GM12878 (cell line): ENCODE measurements around the gene ASF1B.
"Not testable (repeated sequence)": the region's sequence is repeated elsewhere in the genome, so short reads cannot be mapped to it uniquely, and the experiment has no call there.

Experiments
- CREB1 ChIP-seq: IDR thresholded peaks from 2 replicates; pipeline ENCODE4 v1.6.1; 2012; ENCODE audit warnings: low read depth, mild to moderate bottlenecking, inconsistent platforms
- CTCF ChIP-seq, 3 experiments: IDR thresholded peaks in 2 of 3; conservative IDR thresholded peaks in 1 of 3; 2 replicates each; pipeline ENCODE4 v1.5.1; 2011; ENCODE audit warnings: low read depth in 3 of 3, low read length in 3 of 3, mild to moderate bottlenecking in 3 of 3, control low read depth in 2 of 3, moderate library complexity in 2 of 3, inconsistent platforms in 1 of 3, mixed read lengths in 1 of 3; ENCODE audit not compliant: control insufficient read depth in 2 of 3, insufficient read depth in 1 of 3; ENCODE audit errors: extremely low read depth in 1 of 3
- EP300 ChIP-seq, 2 experiments: fragments of 150-350 bp in 1 of 2; IDR thresholded peaks; 2 replicates each; pipeline ENCODE4 v1.6.1; 2011 to 2012; ENCODE audit warnings: low read depth in 2 of 2, low read length in 2 of 2, borderline replicate concordance in 1 of 2, improper control_type of control experiment in 1 of 2, inconsistent platforms in 1 of 2; ENCODE audit not compliant: control insufficient read depth in 1 of 2
- MXI1 ChIP-seq: fragments of 150-350 bp; IDR thresholded peaks from 2 replicates; pipeline ENCODE4 v1.6.1; 2011; ENCODE audit warnings: low read depth, mild to moderate bottlenecking, inconsistent platforms, low read length, improper control_type of control experiment
- NFXL1 ChIP-seq: fragments of 450-650 bp; IDR thresholded peaks from 2 replicates; pipeline ENCODE4 v1.6.1; 2017; ENCODE audit warnings: antibody characterized with exemption, mild to moderate bottlenecking, borderline replicate concordance
- POLR2A ChIP-seq: IDR thresholded peaks from 2 replicates; pipeline ENCODE4 v1.6.1; 2011; ENCODE audit warnings: low read depth, mild to moderate bottlenecking, low read length
- RAD21 ChIP-seq: IDR thresholded peaks from 2 replicates; pipeline ENCODE4 v1.6.1; 2011; ENCODE audit warnings: mild to moderate bottlenecking, low read depth, low read length, moderate library complexity; ENCODE audit not compliant: insufficient read depth
- SPI1 ChIP-seq: IDR thresholded peaks from 2 replicates; pipeline ENCODE4 v1.6.1; 2011; ENCODE audit warnings: low read depth, mild to moderate bottlenecking, low read length, moderate library complexity, borderline replicate concordance; ENCODE audit not compliant: insufficient read depth
- TCF3 ChIP-seq: IDR thresholded peaks from 2 replicates; pipeline ENCODE4 v1.6.1; 2012; ENCODE audit warnings: low read depth, mild to moderate bottlenecking, low read length, borderline replicate concordance; ENCODE audit not compliant: insufficient read depth

- TF ChIP-seq RAD21; EP300 (IDR thresholded peaks at IDR 0.05; ENCODE audit: borderline replicate concordance in 1 of 2, control insufficient read depth in 1 of 2, low read depth in 2 of 2, low read length in 2 of 2); NFXL1; CTCF (IDR thresholded peaks at IDR 0.05 in 2 of 3, conservative IDR thresholded peaks at IDR 0.05 in 1 of 3; ENCODE audit: control insufficient read depth in 2 of 3, extremely low read depth in 1 of 3, insufficient read depth in 1 of 3, low read depth in 3 of 3, low read length in 3 of 3); CREB1; MXI1; SPI1; TCF3; POLR2A: not testable (repeated sequence)
Observed at GRCh38 chr19:14146169-14146568, 9.8 kb upstream of the ASF1B start.
